Transverse colon (tissue), 4 donors: ENCODE results near the gene CCND3. TPM values are rescaled to one million over a fixed set of nuclear protein-coding genes. Genes with fewer than 3 reads are reported as not detected.

Experiments
- DNase-seq: peaks from one replicate; pipeline ENCODE4 v3.0.0-alpha.2; 2019
- H3K27ac ChIP-seq, 4 donors: fragments of 200-600 bp; sonication (generic); 2 replicates each; pipeline ENCODE4 v1.5.1; 2016 to 2018; ENCODE audit warnings: inconsistent platforms in 4 of 4
- H3K27me3 ChIP-seq: fragments of 200-600 bp; sonication (generic); 2 replicates; pipeline ENCODE4 v1.5.1; 2017; ENCODE audit warnings: inconsistent platforms
- H3K36me3 ChIP-seq, 4 donors: fragments of 200-600 bp; sonication (generic); 2 replicates each; pipeline ENCODE4 v1.5.1; 2017 to 2019; ENCODE audit warnings: inconsistent platforms in 4 of 4
- H3K4me1 ChIP-seq, 4 donors: fragments of 200-600 bp; sonication (generic); 2 replicates each; pipeline ENCODE4 v1.5.1; 2017 to 2020; ENCODE audit warnings: inconsistent platforms in 4 of 4
- H3K4me3 ChIP-seq, 4 donors: fragments of 200-600 bp; sonication (generic); 1 replicate in 1 of 4; 2 replicates in 3 of 4; pipeline versions ENCODE4 v1.5.1 to v1.6.1; 2017 to 2019; ENCODE audit warnings: inconsistent platforms in 4 of 4
- H3K9me3 ChIP-seq, 2 donors: fragments of 200-600 bp; sonication (generic); 2 replicates each; pipeline ENCODE4 v1.5.1; 2017 to 2019; ENCODE audit warnings: inconsistent platforms in 2 of 2
- CTCF ChIP-seq, 5 experiments: fragments of 200-600 bp in 3 of 5; fragments of 450-650 bp in 2 of 5; sonication (generic) in 3 of 5; IDR thresholded peaks; 1 replicate in 2 of 5; 2 replicates in 3 of 5; pipeline ENCODE4 v1.5.1; 2016 to 2017; ENCODE audit warnings: antibody characterized with exemption in 5 of 5, inconsistent platforms in 3 of 5, mild to moderate bottlenecking in 2 of 5, moderate library complexity in 1 of 5
- EP300 ChIP-seq: sonication (generic); formaldehyde crosslinking; IDR thresholded peaks from one replicate; pipeline ENCODE4 v1.6.1; 2017; ENCODE audit warnings: antibody characterized with exemption, low read depth
- POLR2A ChIP-seq: fragments of 450-650 bp; IDR thresholded peaks from one replicate; pipeline ENCODE4 v1.6.1; 2016; ENCODE audit warnings: antibody characterized with exemption, mild to moderate bottlenecking, moderate library complexity
- POLR2AphosphoS5 ChIP-seq, 3 donors: sonication (generic); formaldehyde crosslinking; IDR thresholded peaks; one replicate each; pipeline ENCODE4 v1.6.1; 2016; ENCODE audit warnings: antibody characterized with exemption in 3 of 3
- WGBS, 2 donors: methylation state at CpG; one replicate each; pipeline ENCODE4 v1.1.5; 2018; ENCODE audit warnings: low coverage in 1 of 2; 5-methylcytosine and 5-hydroxymethylcytosine counted together
- in situ Hi-C, 4 donors: fragments of 200-750 bp; cut with MboI; loops; one replicate each; pipeline versions ENCODE4 v1.15.0 to v1.15.1; 2017; ENCODE audit warnings: low sequenced_read_pairs in 3 of 4, low pct_ligation_motif_present in 1 of 4, low pct_unique_long_range_greater_than_20kb in 1 of 4
- intact Hi-C: fragments of 100-400 bp; cut with DNase I; formaldehyde crosslinking; loops from one replicate; pipeline ENCODE4 v1.15.1; 2023; ENCODE audit warnings: low total_unique reads
- total RNA-seq, 4 donors: library from RNA; depleted of rRNA; stranded (reverse); fragments of >200 nt; gene quantifications; one replicate each; pipeline ENCODE4 v1.1.0, GENCODE V29; 2016

The CCND3 gene
- total RNA-seq, 4 donors from 2014 or later = 55.3 to 178 (median 75.6) TPM

- Histone ChIP-seq H3K4me3 (no peak overlapping the region), H3K9me3 (no peaks in the 10 kb centered on the region), H3K27me3 (no peaks in the 10 kb centered on the region), H3K4me1 (peaks cover 0 to 10% (median 0%) of the 10 kb centered on the region in 4 donors), H3K36me3 (no peaks in the 10 kb centered on the region), H3K27ac (no peak overlapping the region)
- no peak for DNase-seq
- 87% methylated on average over 4 of the region's 4 CpGs; no CpG with 5 or more reads in 1 of the 2 donors for WGBS, 2 donors
- intact Hi-C loops (no loop called here), in situ Hi-C loops (no loop called here)
- TF ChIP-seq CTCF (IDR thresholded peaks at IDR 0.05) (no peak), EP300 (no peak), POLR2AphosphoS5 (IDR thresholded peaks at IDR 0.05) (no peak), POLR2A (no peak)
Observed at GRCh38 chr6:41975276-41975675, 33.7 kb upstream of the CCND3 start.

- in situ Hi-C loops (no loop called here), intact Hi-C loops (no loop called here)
- no peak overlapping the region for H3K4me3 ChIP-seq
- H3K27me3 ChIP-seq = no peaks in the 10 kb centered on the region
- 92% methylated on average over 5 of the region's 5 CpGs; no CpG with 5 or more reads in 1 of the 2 donors for WGBS, 2 donors
- H3K9me3 ChIP-seq = no peaks in the 10 kb centered on the region
- TF ChIP-seq EP300 (no peak), POLR2A (no peak), CTCF (IDR thresholded peaks at IDR 0.05) (no peak), POLR2AphosphoS5 (IDR thresholded peaks at IDR 0.05) (no peak)
- no peak overlapping the region for H3K27ac ChIP-seq
- peaks cover 0 to 13% (median 0%) of the 10 kb centered on the region in 4 donors for H3K4me1 ChIP-seq
- no peak for DNase-seq
- H3K36me3 ChIP-seq = no peaks in the 10 kb centered on the region
Observed at GRCh38 chr6:41974281-41974825, 32.7 kb upstream of the CCND3 start.

GRCh38 chr6:41972826-41973225 lies 31.2 kb upstream of the CCND3 start:
- H3K4me1 ChIP-seq = peaks cover 0 to 13% (median 0%) of the 10 kb centered on the region in 4 donors
- intact Hi-C loops (no loop called here), in situ Hi-C loops (no loop called here)
- no peaks in the 10 kb centered on the region for H3K36me3 ChIP-seq
- DNase-seq = no peak
- no peaks in the 10 kb centered on the region for H3K27me3 ChIP-seq
- 58 to 79% methylated on average over 2 of the region's 2 CpGs for WGBS, 2 donors
- H3K9me3 ChIP-seq = no peaks in the 10 kb centered on the region
- H3K4me3 ChIP-seq = no peak overlapping the region
- no peak overlapping the region for H3K27ac ChIP-seq
- TF ChIP-seq POLR2AphosphoS5 (IDR thresholded peaks at IDR 0.05) (no peak), POLR2A (no peak), EP300 (no peak), CTCF (IDR thresholded peaks at IDR 0.05) (no peak)

GRCh38 chr6:41970436-41970846 lies 28.8 kb upstream of the CCND3 start:
- DNase-seq = no peak
- H3K27ac ChIP-seq = no peak overlapping the region
- peaks cover 0 to 13% (median 0%) of the 10 kb centered on the region in 4 donors for H3K4me1 ChIP-seq
- TF ChIP-seq CTCF (IDR thresholded peaks at IDR 0.05) = no peak
- TF ChIP-seq POLR2AphosphoS5 (IDR thresholded peaks at IDR 0.05) = no peak
- intact Hi-C loops (no loop called here), in situ Hi-C loops (no loop called here)
- no peaks in the 10 kb centered on the region for H3K9me3 ChIP-seq
- no peaks in the 10 kb centered on the region for H3K27me3 ChIP-seq
- H3K36me3 ChIP-seq = no peaks in the 10 kb centered on the region
- 57 to 71% methylated on average over 4 of the region's 4 CpGs for WGBS, 2 donors
- H3K4me3 ChIP-seq = no peak overlapping the region
